Panc1 (cell line): ENCODE results near the gene EHD2. TPM values are rescaled to one million over a fixed set of nuclear protein-coding genes. Genes with fewer than 3 reads are reported as not detected.

ENCODE experiments used
- ATAC-seq: fragments of 200-7000 bp; cut with Tn5 transposase; 2 replicates; pipeline ENCODE4 v1.9.1; 2020; ENCODE audit warnings: mild to moderate bottlenecking, moderate library complexity
- BruUV-seq: library from RNA; stranded (reverse); fragments of 400-500 nt; replicated peaks from 2 replicates; lab custom pipeline; 2021; lab: Mats Ljungman, UMichigan
- CTCF ChIA-PET: fragments of 300-600 bp; sonication (Branson Sonifier 250); formaldehyde crosslinking; loops from one replicate; lab custom pipeline; 2022; ENCODE audit warnings: antibody characterized with exemption; lab: Charles Lee
- POLR2A ChIA-PET: fragments of 300-600 bp; sonication (Branson Sonifier 250); formaldehyde crosslinking; loops from one replicate; lab custom pipeline; 2022; ENCODE audit warnings: antibody characterized with exemption; lab: Charles Lee
- DNase-seq: peaks from one replicate; pipeline ENCODE4 v3.0.0-alpha.2; 2010; ENCODE audit warnings: low read depth, low spot score
- H3K27ac ChIP-seq: 2 replicates; pipeline ENCODE4 v1.5.1; 2011; ENCODE audit warnings: mild to moderate bottlenecking, low read length, inconsistent platforms
- H3K27me3 ChIP-seq: fragments of 200-500 bp; sonication (Bioruptor generic); 2 replicates; pipeline ENCODE4 v1.6.0; 2014; ENCODE audit warnings: low read length, inconsistent platforms; ENCODE audit not compliant: control insufficient read depth, insufficient read depth
- H3K36me3 ChIP-seq: fragments of 200-500 bp; sonication (Bioruptor generic); 2 replicates; pipeline ENCODE4 v1.5.1; 2014; ENCODE audit warnings: inconsistent platforms, mild to moderate bottlenecking, low read length, moderate library complexity; ENCODE audit not compliant: control insufficient read depth, insufficient read depth
- H3K4me1 ChIP-seq: 2 replicates; pipeline ENCODE4 v1.5.1; 2011; ENCODE audit warnings: inconsistent platforms, mild to moderate bottlenecking, low read length, moderate library complexity; ENCODE audit not compliant: control insufficient read depth, insufficient read depth
- H3K4me3 ChIP-seq, 2 experiments: 2 replicates each; pipeline ENCODE4 v1.5.1; 2011 to 2012; ENCODE audit warnings: low read depth in 2 of 2, low read length in 2 of 2, mild to moderate bottlenecking in 2 of 2, inconsistent platforms in 1 of 2, moderate library complexity in 1 of 2
- H3K9me3 ChIP-seq: fragments of 200-500 bp; sonication (Bioruptor generic); 2 replicates; pipeline ENCODE4 v1.5.1; 2014; ENCODE audit warnings: low read depth, mild to moderate bottlenecking, inconsistent platforms, low read length, moderate library complexity; ENCODE audit not compliant: control insufficient read depth, insufficient read depth
- CTCF ChIP-seq: fragments of 450-650 bp; IDR thresholded peaks from 2 replicates; pipeline ENCODE4 v1.5.1; 2017; ENCODE audit warnings: mild to moderate bottlenecking
- POLR2AphosphoS5 ChIP-seq: IDR thresholded peaks from 2 replicates; pipeline ENCODE4 v1.6.1; 2012; ENCODE audit warnings: mild to moderate bottlenecking, low read depth, low read length, moderate library complexity
- REST ChIP-seq, 2 experiments: IDR thresholded peaks; 2 replicates each; pipeline ENCODE4 v1.6.1; 2011 to 2012; ENCODE audit warnings: low read depth in 2 of 2, control low read depth in 1 of 2, low read length in 1 of 2, mild to moderate bottlenecking in 1 of 2, moderate library complexity in 1 of 2; ENCODE audit not compliant: insufficient read depth in 1 of 2
- SIN3A ChIP-seq: IDR thresholded peaks from 2 replicates; pipeline ENCODE4 v1.6.1; 2012; ENCODE audit warnings: low read depth, mild to moderate bottlenecking, low read length, moderate library complexity, borderline replicate concordance; ENCODE audit not compliant: insufficient read depth
- TCF7L2 ChIP-seq: IDR thresholded peaks from 2 replicates; pipeline ENCODE4 v1.6.1; 2011; ENCODE audit warnings: mild to moderate bottlenecking, low read depth, low read length, inconsistent platforms
- in situ Hi-C: cut with HindIII; loops from 2 replicates; pipeline ENCODE4 v1.10.0; 2016; ENCODE audit warnings: low sequenced_read_pairs, low pct_unique_long_range_greater_than_20kb
- intact Hi-C: fragments of 100-400 bp; cut with micrococcal nuclease; formaldehyde crosslinking; loops from one replicate; pipeline ENCODE4 v1.10.0; 2022; ENCODE audit not compliant: unreplicated experiment
- total RNA-seq: library from RNA; stranded (reverse); gene quantifications from one replicate; pipeline ENCODE4 v1.2.1, GENCODE V29; 2021; ENCODE audit not compliant: unreplicated experiment

EHD2 gene
- total RNA-seq, 1 experiment from 2014 or later, result 41.8 TPM

GRCh38 chr19:47740866-47741519, 27.8 kb downstream of the EHD2 start:
- in situ Hi-C loops, result no loop called here
- POLR2A ChIA-PET, result interaction anchor here (0.8 kb wide), 1 partner anchor 27 kb away, joined by 3 read pairs; no protein-coding TSS in a partner anchor

More at GRCh38 chr19:47740866-47741519, 27.8 kb downstream of the EHD2 start:
- intact Hi-C loops, result no loop called here
- Histone ChIP-seq H3K4me1 (peaks cover 6% of the 10 kb centered on the region), H3K27me3 (no peaks in the 10 kb centered on the region), H3K36me3 (peaks cover 2% of the 10 kb centered on the region; the same call in 1 of the 2 replicates), H3K9me3 (no peaks in the 10 kb centered on the region), H3K4me3 (no peak overlapping the region), H3K27ac (no peak overlapping the region)
- TF ChIP-seq TCF7L2, result no peak
- no peak for TF ChIP-seq REST (IDR thresholded peaks at IDR 0.05; ENCODE audit: insufficient read depth in 1 of 2, low read depth in 2 of 2, low read length in 1 of 2)
- no peak for TF ChIP-seq CTCF
- no peak for TF ChIP-seq POLR2AphosphoS5
- no peak for TF ChIP-seq SIN3A
- DNase-seq, result no peak
- no TSS peak for BruUV-seq
- ATAC-seq, result no peak
- CTCF ChIA-PET, result interaction anchor here (0.5 kb wide), 1 partner anchor 1470 kb away, joined by 3 read pairs; no protein-coding TSS in a partner anchor
